HCT116 (cell line): ENCODE measurements around the gene CCSER1. TPM values are rescaled to one million over a fixed set of nuclear protein-coding genes. Genes with fewer than 3 reads are reported as not detected.
A peak's percentile ranks its signal among the peaks of the same experiment; 100 is the strongest.

Experiments
- ATAC-seq: fragments of 200-7000 bp; cut with Tn5 transposase; 2 replicates; pipeline ENCODE4 v1.9.1; 2020; ENCODE audit warnings: mild to moderate bottlenecking, moderate library complexity
- BruUV-seq: library from RNA; stranded (reverse); fragments of 400-500 nt; replicated peaks from 2 replicates; lab custom pipeline; 2021; lab: Mats Ljungman, UMichigan
- CTCF ChIA-PET: fragments of 300-600 bp; sonication (Branson Sonifier 250); formaldehyde crosslinking; loops from one replicate; lab custom pipeline; 2021; ENCODE audit warnings: antibody characterized with exemption; lab: Charles Lee
- POLR2A ChIA-PET: fragments of 300-600, 350-600 bp; sonication (Branson Sonifier 250); formaldehyde crosslinking; loops from one replicate; lab custom pipeline; 2021; ENCODE audit warnings: antibody characterized with exemption; lab: Charles Lee
- RAD21 ChIA-PET, 2 experiments: fragments of 300-600 bp; sonication (Branson Sonifier 250); formaldehyde crosslinking; loops; one replicate each; lab custom pipeline; 2023; ENCODE audit warnings: low total read pairs in 2 of 2; ENCODE audit not compliant: uncharacterized antibody in 2 of 2, unreplicated experiment in 2 of 2, low non-redundant PET in 1 of 2; lab: Charles Lee
- DNase-seq: peaks from one replicate; pipeline ENCODE4 v3.0.0-alpha.2; 2010; ENCODE audit warnings: low read depth, low spot score
- H2AFZ ChIP-seq: fragments of 200-600 bp; shearing (Covaris generic), sonication (generic); 2 replicates; pipeline ENCODE4 v1.6.1; 2017; ENCODE audit warnings: low read depth, mixed run types, mixed read lengths, antibody characterized with exemption, low read length; ENCODE audit not compliant: poor library complexity, severe bottlenecking
- H3K27ac ChIP-seq: 2 replicates; pipeline ENCODE4 v1.5.1; 2012; ENCODE audit warnings: low read depth, low read length
- H3K27me3 ChIP-seq: fragments of 200-600 bp; sonication (generic); 2 replicates; pipeline ENCODE4 v1.6.1; 2016; ENCODE audit warnings: mixed run types, low read length, mixed read lengths; ENCODE audit not compliant: insufficient read depth
- H3K36me3 ChIP-seq, 2 experiments: fragments of 200-500 bp in 1 of 2; fragments of 200-600 bp in 1 of 2; sonication (Bioruptor generic) in 1 of 2; sonication (generic) in 1 of 2; 2 replicates each; pipeline versions ENCODE4 v1.5.1 to v1.6.1; 2014 to 2016; ENCODE audit warnings: low read length in 2 of 2, inconsistent platforms in 1 of 2, mixed read lengths in 1 of 2, mixed run types in 1 of 2; ENCODE audit not compliant: insufficient read depth in 2 of 2, control insufficient read depth in 1 of 2
- H3K4me1 ChIP-seq, 2 experiments: fragments of 200-600 bp in 1 of 2; sonication (generic) in 1 of 2; 2 replicates each; pipeline versions ENCODE4 v1.5.1 to v1.6.1; 2012 to 2017; ENCODE audit warnings: low read length in 2 of 2, inconsistent platforms in 1 of 2, mild to moderate bottlenecking in 1 of 2, mixed read lengths in 1 of 2, mixed run types in 1 of 2, moderate library complexity in 1 of 2; ENCODE audit not compliant: insufficient read depth in 2 of 2, control insufficient read depth in 1 of 2
- H3K4me2 ChIP-seq: fragments of 200-600 bp; sonication (generic); 2 replicates; pipeline ENCODE4 v1.6.1; 2017; ENCODE audit warnings: mixed run types, low read length, mixed read lengths
- H3K4me3 ChIP-seq, 2 experiments: fragments of 200-600 bp in 1 of 2; sonication (generic) in 1 of 2; replicated peaks in 1 of 2; 2 replicates each; pipeline ENCODE4 v1.5.1; 2011 to 2016; ENCODE audit warnings: low read length in 2 of 2, control low read depth in 1 of 2, low read depth in 1 of 2, mild to moderate bottlenecking in 1 of 2, mixed read lengths in 1 of 2, mixed run types in 1 of 2
- H3K79me2 ChIP-seq: fragments of 200-600 bp; sonication (generic); 2 replicates; pipeline ENCODE4 v1.6.1; 2017; ENCODE audit warnings: mild to moderate bottlenecking, mixed run types, low read length, moderate library complexity, mixed read lengths; ENCODE audit not compliant: insufficient read depth
- H3K9ac ChIP-seq: fragments of 200-600 bp; sonication (generic); 2 replicates; pipeline ENCODE4 v1.6.1; 2016; ENCODE audit warnings: low read length, mixed read lengths
- H3K9me2 ChIP-seq: fragments of 200-600 bp; sonication (generic), shearing (Covaris generic); 2 replicates; pipeline ENCODE4 v1.6.1; 2017; ENCODE audit warnings: mixed run types, mild to moderate bottlenecking, moderate library complexity; ENCODE audit not compliant: insufficient read depth
- H3K9me3 ChIP-seq, 2 experiments: fragments of 200-500 bp in 1 of 2; fragments of 200-600 bp in 1 of 2; sonication (Bioruptor generic) in 1 of 2; sonication (generic) in 1 of 2; 2 replicates each; pipeline ENCODE4 v1.6.1; 2014 to 2017; ENCODE audit warnings: low read length in 2 of 2, mixed read lengths in 2 of 2, inconsistent platforms in 1 of 2, low read depth in 1 of 2, mild to moderate bottlenecking in 1 of 2, mixed run types in 1 of 2, moderate library complexity in 1 of 2; ENCODE audit not compliant: control insufficient read depth in 1 of 2, insufficient read depth in 1 of 2
- H4K20me1 ChIP-seq: fragments of 200-600 bp; sonication (generic), shearing (Covaris generic); 2 replicates; pipeline ENCODE4 v1.6.1; 2017; ENCODE audit warnings: mixed run types, mild to moderate bottlenecking, moderate library complexity; ENCODE audit not compliant: insufficient read depth
- CBX3 ChIP-seq: IDR thresholded peaks from 2 replicates; pipeline ENCODE4 v1.6.1; 2012; ENCODE audit warnings: low read depth
- CEBPB ChIP-seq: IDR thresholded peaks from 2 replicates; pipeline ENCODE4 v1.6.1; 2012; ENCODE audit warnings: low read depth
- EGR1 ChIP-seq: IDR thresholded peaks from 2 replicates; pipeline ENCODE4 v1.6.1; 2012; ENCODE audit warnings: low read depth
- ELF1 ChIP-seq: IDR thresholded peaks from 2 replicates; pipeline ENCODE4 v1.6.1; 2012; ENCODE audit warnings: low read depth, borderline replicate concordance
- EZH2 ChIP-seq: fragments of 200-600 bp; sonication (generic); IDR thresholded peaks from 2 replicates; pipeline ENCODE4 v1.6.1; 2017; ENCODE audit warnings: antibody characterized with exemption, mixed run types
- EZH2phosphoT487 ChIP-seq: fragments of 200-600 bp; IDR thresholded peaks from 2 replicates; pipeline ENCODE4 v1.6.1; 2018; ENCODE audit warnings: antibody characterized with exemption, borderline replicate concordance
- FOSL1 ChIP-seq: IDR thresholded peaks from 2 replicates; pipeline ENCODE4 v1.6.1; 2012; ENCODE audit warnings: low read depth
- JUND ChIP-seq: IDR thresholded peaks from 2 replicates; pipeline ENCODE4 v1.6.1; 2012
- POLR2A ChIP-seq: IDR thresholded peaks from 2 replicates; pipeline ENCODE4 v1.7.0; 2011; ENCODE audit warnings: borderline replicate concordance; ENCODE audit not compliant: insufficient read depth, insufficient read length; ENCODE audit errors: extremely low read depth
- RAD21 ChIP-seq: IDR thresholded peaks from 2 replicates; pipeline ENCODE4 v1.6.1; 2012; ENCODE audit warnings: low read depth, mild to moderate bottlenecking
- SIN3A ChIP-seq: IDR thresholded peaks from 2 replicates; pipeline ENCODE4 v1.6.1; 2012; ENCODE audit warnings: low read depth
- SP1 ChIP-seq: IDR thresholded peaks from 2 replicates; pipeline ENCODE4 v1.6.1; 2012; ENCODE audit warnings: low read depth
- SRF ChIP-seq: IDR thresholded peaks from 2 replicates; pipeline ENCODE4 v1.6.1; 2012; ENCODE audit warnings: low read depth
- TCF7L2 ChIP-seq: IDR thresholded peaks from 2 replicates; pipeline ENCODE4 v1.7.0; 2011; ENCODE audit warnings: borderline replicate concordance, inconsistent platforms; ENCODE audit not compliant: insufficient read depth, insufficient read length; ENCODE audit errors: extremely low read depth
- YY1 ChIP-seq: IDR thresholded peaks from 2 replicates; pipeline ENCODE4 v1.6.1; 2011; ENCODE audit warnings: low read length, low read depth, moderate library complexity, mild to moderate bottlenecking; ENCODE audit not compliant: insufficient replicate concordance; ENCODE audit errors: extremely low read depth
- ZFX ChIP-seq: fragments of 450-650 bp; IDR thresholded peaks from 2 replicates; pipeline ENCODE4 v1.6.1; 2017
- intact Hi-C: fragments of 100-400 bp; cut with micrococcal nuclease; formaldehyde crosslinking; loops from 2 replicates; pipeline ENCODE4 v1.10.0; 2022
- total RNA-seq: library from RNA; stranded (reverse); gene quantifications from one replicate; pipeline ENCODE4 v1.2.1, GENCODE V29; 2021; ENCODE audit not compliant: unreplicated experiment
- TF ChIP-seq, protein P1 (sequence below), 3 experiments: fragments of 200-600 bp in 1 of 3; sonication (generic) in 1 of 3; IDR thresholded peaks in 2 of 3; conservative IDR thresholded peaks in 1 of 3; 2 replicates each; pipeline ENCODE4 v1.5.1; 2012 to 2017; ENCODE audit warnings: low read depth in 2 of 3, low read length in 2 of 3, antibody characterized with exemption in 1 of 3, borderline replicate concordance in 1 of 3, control low read depth in 1 of 3, mild to moderate bottlenecking in 1 of 3, mixed read lengths in 1 of 3, mixed run types in 1 of 3, moderate library complexity in 1 of 3; ENCODE audit not compliant: insufficient read depth in 1 of 3
- TF ChIP-seq, protein P2 (sequence below): IDR thresholded peaks from 2 replicates; pipeline ENCODE4 v1.6.1; 2012
- TF ChIP-seq, protein P3 (sequence below): IDR thresholded peaks from 2 replicates; pipeline ENCODE4 v1.6.1; 2011; ENCODE audit warnings: mild to moderate bottlenecking, low read length, moderate library complexity; ENCODE audit not compliant: insufficient replicate concordance; ENCODE audit errors: extremely low read depth

The CCSER1 gene
- total RNA-seq, 1 experiment from 2014 or later = 6.7 TPM

DNA sequence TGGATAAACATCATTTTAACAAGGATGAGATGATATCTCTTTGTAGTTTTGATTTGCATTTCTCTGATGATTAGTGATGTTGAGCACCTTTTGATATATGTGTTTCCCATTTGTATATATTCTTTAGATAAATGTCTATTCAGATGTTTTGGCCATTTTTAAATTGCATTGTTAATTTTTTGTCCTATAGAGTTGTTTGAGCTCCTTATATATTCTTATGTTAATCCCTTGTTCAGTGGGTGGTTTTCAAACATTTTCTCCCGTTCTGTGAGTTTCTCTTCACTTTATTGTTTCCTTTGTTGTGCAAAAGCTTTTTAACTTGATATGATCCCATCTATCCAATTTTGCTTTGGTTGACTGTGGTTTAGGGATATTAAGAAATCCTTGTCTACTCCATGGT lies 606.0 kb downstream of the CCSER1 start (continued):
- TF ChIP-seq JUND = no peak
- TF ChIP-seq TCF7L2 = no peak
- TF ChIP-seq EZH2phosphoT487 = no peak
- no peak for TF ChIP-seq EGR1
- no peak for TF ChIP-seq ELF1
- TF ChIP-seq, protein P1, sequence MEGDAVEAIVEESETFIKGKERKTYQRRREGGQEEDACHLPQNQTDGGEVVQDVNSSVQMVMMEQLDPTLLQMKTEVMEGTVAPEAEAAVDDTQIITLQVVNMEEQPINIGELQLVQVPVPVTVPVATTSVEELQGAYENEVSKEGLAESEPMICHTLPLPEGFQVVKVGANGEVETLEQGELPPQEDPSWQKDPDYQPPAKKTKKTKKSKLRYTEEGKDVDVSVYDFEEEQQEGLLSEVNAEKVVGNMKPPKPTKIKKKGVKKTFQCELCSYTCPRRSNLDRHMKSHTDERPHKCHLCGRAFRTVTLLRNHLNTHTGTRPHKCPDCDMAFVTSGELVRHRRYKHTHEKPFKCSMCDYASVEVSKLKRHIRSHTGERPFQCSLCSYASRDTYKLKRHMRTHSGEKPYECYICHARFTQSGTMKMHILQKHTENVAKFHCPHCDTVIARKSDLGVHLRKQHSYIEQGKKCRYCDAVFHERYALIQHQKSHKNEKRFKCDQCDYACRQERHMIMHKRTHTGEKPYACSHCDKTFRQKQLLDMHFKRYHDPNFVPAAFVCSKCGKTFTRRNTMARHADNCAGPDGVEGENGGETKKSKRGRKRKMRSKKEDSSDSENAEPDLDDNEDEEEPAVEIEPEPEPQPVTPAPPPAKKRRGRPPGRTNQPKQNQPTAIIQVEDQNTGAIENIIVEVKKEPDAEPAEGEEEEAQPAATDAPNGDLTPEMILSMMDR (IDR thresholded peaks at IDR 0.05 in 2 of 3, conservative IDR thresholded peaks at IDR 0.05 in 1 of 3; ENCODE audit: borderline replicate concordance in 1 of 3, insufficient read depth in 1 of 3, low read depth in 2 of 3, low read length in 2 of 3) = no peak
- TF ChIP-seq POLR2A = no peak
- no peak for TF ChIP-seq YY1
- no peak for TF ChIP-seq EZH2
- no peak for TF ChIP-seq SIN3A
- no peak for TF ChIP-seq SRF
- TF ChIP-seq, protein P2, sequence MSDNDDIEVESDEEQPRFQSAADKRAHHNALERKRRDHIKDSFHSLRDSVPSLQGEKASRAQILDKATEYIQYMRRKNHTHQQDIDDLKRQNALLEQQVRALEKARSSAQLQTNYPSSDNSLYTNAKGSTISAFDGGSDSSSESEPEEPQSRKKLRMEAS = no peak
- TF ChIP-seq ZFX = no peak
- TF ChIP-seq, all 23 proteins: peak for 0

DNA sequence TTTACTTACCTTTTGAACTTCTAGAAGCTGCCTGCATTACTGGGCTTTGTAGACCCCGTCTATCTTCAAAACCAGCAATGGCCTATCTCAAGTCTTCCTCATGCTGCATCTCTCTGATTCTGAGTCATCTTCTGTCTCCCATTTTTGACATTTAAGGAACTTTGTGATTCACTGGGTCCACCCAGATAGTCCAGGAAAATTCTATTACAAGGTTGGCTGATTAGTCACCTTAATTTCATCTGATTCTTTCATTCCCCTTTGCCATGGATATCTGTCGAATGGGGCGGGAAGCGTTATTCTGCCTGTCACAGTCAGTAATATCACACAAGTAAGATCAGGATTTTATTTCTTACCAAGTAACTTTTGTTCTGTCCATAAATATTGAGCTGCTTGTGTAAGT lies 618.0 kb downstream of the CCSER1 start:
- no peaks in the 10 kb centered on the region for H4K20me1 ChIP-seq
- no peaks in the 10 kb centered on the region for H3K36me3 ChIP-seq
- ChIA-PET POLR2A (no interaction called here), CTCF (no interaction called here), RAD21 (no interaction called here)
- H3K9me2 ChIP-seq = no peaks in the 10 kb centered on the region; the same call in 1 of the 2 replicates
- H3K4me1 ChIP-seq = peaks cover 2 to 7% of the 10 kb centered on the region in 2 experiments; a peak in 3 of 4 replicates
- H3K4me2 ChIP-seq = no peak overlapping the region
- DNase-seq (peak; percentile 27), ATAC-seq (peak; percentile 50)
- intact Hi-C loops = no loop called here
- no peak overlapping the region for H3K4me3 ChIP-seq
- H2AFZ ChIP-seq = no peak overlapping the region
- BruUV-seq = no TSS peak
- no peaks in the 10 kb centered on the region for H3K9me3 ChIP-seq
- H3K27ac ChIP-seq = no peak overlapping the region
- H3K27me3 ChIP-seq = no peaks in the 10 kb centered on the region
- H3K9ac ChIP-seq = no peak overlapping the region
- no peaks in the 10 kb centered on the region for H3K79me2 ChIP-seq
- no peak for TF ChIP-seq CEBPB
- TF ChIP-seq JUND = peak; percentile 48; the same call in 1 of the 2 replicates
- TF ChIP-seq ELF1 = no peak
- TF ChIP-seq, protein P3, sequence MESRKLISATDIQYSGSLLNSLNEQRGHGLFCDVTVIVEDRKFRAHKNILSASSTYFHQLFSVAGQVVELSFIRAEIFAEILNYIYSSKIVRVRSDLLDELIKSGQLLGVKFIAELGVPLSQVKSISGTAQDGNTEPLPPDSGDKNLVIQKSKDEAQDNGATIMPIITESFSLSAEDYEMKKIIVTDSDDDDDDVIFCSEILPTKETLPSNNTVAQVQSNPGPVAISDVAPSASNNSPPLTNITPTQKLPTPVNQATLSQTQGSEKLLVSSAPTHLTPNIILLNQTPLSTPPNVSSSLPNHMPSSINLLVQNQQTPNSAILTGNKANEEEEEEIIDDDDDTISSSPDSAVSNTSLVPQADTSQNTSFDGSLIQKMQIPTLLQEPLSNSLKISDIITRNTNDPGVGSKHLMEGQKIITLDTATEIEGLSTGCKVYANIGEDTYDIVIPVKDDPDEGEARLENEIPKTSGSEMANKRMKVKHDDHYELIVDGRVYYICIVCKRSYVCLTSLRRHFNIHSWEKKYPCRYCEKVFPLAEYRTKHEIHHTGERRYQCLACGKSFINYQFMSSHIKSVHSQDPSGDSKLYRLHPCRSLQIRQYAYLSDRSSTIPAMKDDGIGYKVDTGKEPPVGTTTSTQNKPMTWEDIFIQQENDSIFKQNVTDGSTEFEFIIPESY = no peak
- TF ChIP-seq SRF = 0 out of 2 replicates have a peak, but pooled peaks have one; percentile 32
- TF ChIP-seq SP1 = 0 out of 2 replicates have a peak, but pooled peaks have one; percentile 24
- no peak for TF ChIP-seq CBX3
- TF ChIP-seq, protein P1 (IDR thresholded peaks at IDR 0.05 in 2 of 3, conservative IDR thresholded peaks at IDR 0.05 in 1 of 3; ENCODE audit: borderline replicate concordance in 1 of 3, insufficient read depth in 1 of 3, low read depth in 2 of 3, low read length in 2 of 3) = no peak
- TF ChIP-seq YY1 = no peak
- peak; percentile 50 for TF ChIP-seq FOSL1
- no peak for TF ChIP-seq RAD21
